ENCODE data around the gene MVB12B. TPM values are rescaled to one million over a fixed set of nuclear protein-coding genes. Genes with fewer than 3 reads are reported as not detected.

The MVB12B gene
- total RNA-seq, 1 experiment from 2014 or later = 5.8 TPM

- Histone ChIP-seq H3K4me2 (ENCODE audit: insufficient read depth, insufficient read length, low read length) (no peak overlapping the region), H2BK15ac (ENCODE audit: low read depth, low read length) (no peak overlapping the region), H3K14ac (ENCODE audit: insufficient read depth, low read length) (no peak overlapping the region), H3K9me3 (ENCODE audit: control insufficient read depth, low read depth, low read length) (no peaks in the 10 kb centered on the region), H3K23me2 (ENCODE audit: insufficient read length, low read depth, low read length, poor library complexity, severe bottlenecking) (no peaks in the 10 kb centered on the region), H4K20me1 (ENCODE audit: control insufficient read depth, insufficient read depth, insufficient read length) (no peaks in the 10 kb centered on the region), H2BK12ac (ENCODE audit: insufficient read length, low read depth, low read length) (no peak overlapping the region), H2BK20ac (ENCODE audit: low read depth, low read length, poor library complexity, severe bottlenecking) (no peak overlapping the region), H2AK5ac (ENCODE audit: insufficient read length, low read length) (no peak overlapping the region), H2BK120ac (ENCODE audit: low read depth, low read length, poor library complexity, severe bottlenecking) (no peak overlapping the region), H3K4ac (ENCODE audit: low read depth, low read length) (no peak overlapping the region), H4K91ac (ENCODE audit: insufficient read length, low read depth, low read length) (no peak overlapping the region), H3K79me2 (ENCODE audit: insufficient read depth, low read length) (no peaks in the 10 kb centered on the region), H3K9ac (ENCODE audit: extremely low read depth, insufficient read length, low read length) (no peak overlapping the region), H3K23ac (ENCODE audit: insufficient read length, low read depth, low read length) (no peak overlapping the region), H2AFZ (ENCODE audit: low read length) (no peak overlapping the region), H3K27ac (ENCODE audit: insufficient read length, low read depth, low read length) (no peak overlapping the region), H3T11ph (ENCODE audit: low read length) (no peak overlapping the region), H4K5ac (ENCODE audit: insufficient read length, low read depth, low read length) (no peak overlapping the region), H3K27me3 (ENCODE audit: insufficient read depth, low read length) (no peaks in the 10 kb centered on the region), H3K56ac (ENCODE audit: insufficient read length, low read depth, low read length) (no peak overlapping the region), H3K79me1 (ENCODE audit: insufficient read depth, low read depth, low read length, poor library complexity, severe bottlenecking) (no peaks in the 10 kb centered on the region), H3K4me1 (ENCODE audit: insufficient read depth, low read length) (no peaks in the 10 kb centered on the region), H4K8ac (replicated peaks; ENCODE audit: insufficient read length, low read depth, low read length) (no peak overlapping the region), H3K18ac (ENCODE audit: insufficient read length, low read depth, low read length) (no peak overlapping the region), H2BK5ac (ENCODE audit: insufficient read length, low read length) (no peak overlapping the region)
- no peak for TF ChIP-seq CTCF (conservative IDR thresholded peaks at IDR 0.05)
- Mint-ChIP-seq H3K9me3 (no peaks in the 10 kb centered on the region), H3K4me3 (no peak overlapping the region), H3K4me1 (peaks cover 11 to 23% of the 10 kb centered on the region in 2 experiments), H3K27ac (no peak overlapping the region), H3K36me3 (ENCODE audit: insufficient read depth in 1 of 3, low read depth in 3 of 3) (no peaks in the 10 kb centered on the region), H3K27me3 (ENCODE audit: low read depth) (no peaks in the 10 kb centered on the region)
- no peak for DNase-seq
- no CpG with 5 or more reads among the region's 6 CpGs for WGBS (ENCODE audit: extremely low coverage, insufficient read length, low lambda C conversion rate)
Measured at GRCh38 chr9:126437268-126437666, 110.6 kb downstream of the MVB12B start.
